PC-3 (cell line): ENCODE data around the gene MACROD2. TPM values are rescaled to one million over a fixed set of nuclear protein-coding genes. Genes with fewer than 3 reads are reported as not detected.

Experiments
- ATAC-seq: fragments of 200-7000 bp; cut with Tn5 transposase; 2 replicates; pipeline ENCODE4 v1.9.1; 2020; ENCODE audit warnings: mild to moderate bottlenecking, moderate library complexity
- BruUV-seq: library from RNA; stranded (reverse); fragments of 400-500 nt; replicated peaks from 2 replicates; lab custom pipeline; 2021; lab: Mats Ljungman, UMichigan
- CTCF ChIA-PET: fragments of 300-600 bp; sonication (Branson Sonifier 250); formaldehyde crosslinking; loops from one replicate; lab custom pipeline; 2022; ENCODE audit warnings: antibody characterized with exemption; lab: Charles Lee
- POLR2A ChIA-PET: fragments of 300-600 bp; sonication (Branson Sonifier 250); formaldehyde crosslinking; loops from one replicate; lab custom pipeline; 2022; ENCODE audit warnings: antibody characterized with exemption; ENCODE audit not compliant: unreplicated experiment; lab: Charles Lee
- DNase-seq: peaks from one replicate; pipeline ENCODE4 v3.0.0-alpha.2; 2015
- H2AFZ ChIP-seq: fragments of 300-600 bp; sonication (generic); 2 replicates; pipeline ENCODE4 v1.6.0; 2016; ENCODE audit warnings: antibody characterized with exemption, low read length
- H3F3A ChIP-seq: fragments of 300-600 bp; sonication (generic); one replicate; pipeline ENCODE4 v1.6.0; 2017; ENCODE audit warnings: antibody characterized with exemption, low read length, control low read depth, mild to moderate bottlenecking; ENCODE audit not compliant: unreplicated experiment
- H3K27ac ChIP-seq: fragments of 300-600 bp; sonication (generic); 2 replicates; pipeline ENCODE4 v1.5.1; 2016; ENCODE audit warnings: mild to moderate bottlenecking, low read length
- H3K27me3 ChIP-seq: fragments of 300-600 bp; sonication (generic); 2 replicates; pipeline ENCODE4 v1.6.1; 2016; ENCODE audit warnings: low read length, mixed read lengths
- H3K36me3 ChIP-seq: fragments of 300-600 bp; sonication (generic); 2 replicates; pipeline ENCODE4 v1.6.1; 2016; ENCODE audit warnings: low read depth, mixed run types, low read length, mixed read lengths
- H3K4me1 ChIP-seq: fragments of 300-600 bp; sonication (generic); 2 replicates; pipeline ENCODE4 v1.5.1; 2016; ENCODE audit warnings: low read length; ENCODE audit not compliant: insufficient read depth
- H3K4me2 ChIP-seq: fragments of 300-600 bp; sonication (generic); 2 replicates; pipeline ENCODE4 v1.6.0; 2016; ENCODE audit warnings: low read length
- H3K4me3 ChIP-seq: fragments of 300-600 bp; sonication (generic); 2 replicates; pipeline ENCODE4 v1.5.1; 2016; ENCODE audit warnings: mild to moderate bottlenecking, low read length, mixed read lengths
- H3K79me2 ChIP-seq: fragments of 300-600 bp; sonication (generic); 2 replicates; pipeline ENCODE4 v1.6.1; 2017; ENCODE audit warnings: low read length, mixed read lengths
- H3K9ac ChIP-seq: fragments of 300-600 bp; sonication (generic); 2 replicates; pipeline ENCODE4 v1.6.0; 2016; ENCODE audit warnings: mild to moderate bottlenecking, low read length
- H3K9me2 ChIP-seq: fragments of 300-600 bp; sonication (generic); replicated peaks from 2 replicates; pipeline ENCODE4 v1.6.1; 2016; ENCODE audit warnings: mixed run types, low read length, mixed read lengths
- H3K9me3 ChIP-seq: fragments of 300-600 bp; sonication (generic); 2 replicates; pipeline ENCODE4 v1.6.1; 2016; ENCODE audit warnings: low read length, mixed read lengths
- H4K20me1 ChIP-seq: fragments of 300-600 bp; sonication (generic); 2 replicates; pipeline ENCODE4 v1.6.1; 2016; ENCODE audit warnings: low read length, mixed read lengths
- EZH2 ChIP-seq: fragments of 300-600 bp; sonication (generic); IDR thresholded peaks from one replicate; pipeline ENCODE4 v1.6.1; 2017; ENCODE audit warnings: antibody characterized with exemption, mild to moderate bottlenecking, low read length; ENCODE audit not compliant: unreplicated experiment
- EZH2phosphoT487 ChIP-seq: fragments of 300-600 bp; sonication (generic); IDR thresholded peaks from 2 replicates; pipeline ENCODE4 v1.6.1; 2018; ENCODE audit warnings: mild to moderate bottlenecking, antibody characterized with exemption, low read length, borderline replicate concordance
- intact Hi-C: fragments of 100-400 bp; cut with micrococcal nuclease; formaldehyde crosslinking; loops from 2 replicates; pipeline ENCODE4 v1.9.0; 2023
- total RNA-seq: library from RNA; depleted of rRNA; stranded (reverse); fragments of >200 nt; gene quantifications from 2 replicates; pipeline ENCODE4 v1.2.3, GENCODE V29; 2014
- TF ChIP-seq, protein P1 (sequence below): fragments of 300-600 bp; sonication (generic); conservative IDR thresholded peaks from 2 replicates; pipeline ENCODE4 v1.5.1; 2017; ENCODE audit warnings: antibody characterized with exemption, low read depth, mild to moderate bottlenecking, low read length

The MACROD2 gene
- total RNA-seq, 1 experiment from 2014 or later, result 3.1 TPM

DNA sequence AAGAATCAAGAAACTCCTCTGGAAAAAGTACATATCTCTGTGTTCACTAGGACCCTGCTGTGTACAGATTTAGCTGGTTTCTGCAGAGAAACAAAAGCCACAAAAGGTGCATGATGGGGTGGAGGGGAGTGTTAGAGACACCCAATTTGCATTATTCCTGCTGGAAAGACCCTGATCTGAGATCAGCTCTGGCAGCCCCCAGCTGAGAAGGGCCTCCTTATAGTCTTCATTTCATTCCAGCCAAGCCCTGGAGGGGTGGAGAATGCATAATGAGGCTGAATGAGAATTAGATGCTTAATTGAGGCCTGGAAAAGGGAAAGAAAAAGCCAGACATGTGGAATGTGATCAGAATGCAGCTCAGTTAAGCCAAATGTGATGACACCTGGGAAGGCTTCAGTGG, 2032.4 kb downstream of the MACROD2 start:
- H3F3A ChIP-seq, result no peaks in the 10 kb centered on the region
- DNase-seq, result no peak
- POLR2A ChIA-PET, result no interaction called here
- CTCF ChIA-PET, result no interaction called here
- H3K27ac ChIP-seq, result no peak overlapping the region
- BruUV-seq, result no TSS peak
- H3K4me2 ChIP-seq, result no peak overlapping the region
- H3K36me3 ChIP-seq, result no peaks in the 10 kb centered on the region
- no peaks in the 10 kb centered on the region for H3K9me3 ChIP-seq
- intact Hi-C loops, result no loop called here
- H2AFZ ChIP-seq, result no peak overlapping the region
- no peak for TF ChIP-seq EZH2phosphoT487
- TF ChIP-seq, protein P1, sequence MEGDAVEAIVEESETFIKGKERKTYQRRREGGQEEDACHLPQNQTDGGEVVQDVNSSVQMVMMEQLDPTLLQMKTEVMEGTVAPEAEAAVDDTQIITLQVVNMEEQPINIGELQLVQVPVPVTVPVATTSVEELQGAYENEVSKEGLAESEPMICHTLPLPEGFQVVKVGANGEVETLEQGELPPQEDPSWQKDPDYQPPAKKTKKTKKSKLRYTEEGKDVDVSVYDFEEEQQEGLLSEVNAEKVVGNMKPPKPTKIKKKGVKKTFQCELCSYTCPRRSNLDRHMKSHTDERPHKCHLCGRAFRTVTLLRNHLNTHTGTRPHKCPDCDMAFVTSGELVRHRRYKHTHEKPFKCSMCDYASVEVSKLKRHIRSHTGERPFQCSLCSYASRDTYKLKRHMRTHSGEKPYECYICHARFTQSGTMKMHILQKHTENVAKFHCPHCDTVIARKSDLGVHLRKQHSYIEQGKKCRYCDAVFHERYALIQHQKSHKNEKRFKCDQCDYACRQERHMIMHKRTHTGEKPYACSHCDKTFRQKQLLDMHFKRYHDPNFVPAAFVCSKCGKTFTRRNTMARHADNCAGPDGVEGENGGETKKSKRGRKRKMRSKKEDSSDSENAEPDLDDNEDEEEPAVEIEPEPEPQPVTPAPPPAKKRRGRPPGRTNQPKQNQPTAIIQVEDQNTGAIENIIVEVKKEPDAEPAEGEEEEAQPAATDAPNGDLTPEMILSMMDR, result no peak
- no peak for TF ChIP-seq EZH2
- no peaks in the 10 kb centered on the region for H4K20me1 ChIP-seq
- no peaks in the 10 kb centered on the region for H3K79me2 ChIP-seq
- peaks cover 13% of the 10 kb centered on the region for H3K4me1 ChIP-seq
- no peaks in the 10 kb centered on the region for H3K27me3 ChIP-seq
- ATAC-seq, result no peak
- H3K9ac ChIP-seq, result no peak overlapping the region
- no peaks in the 10 kb centered on the region for H3K9me2 ChIP-seq
- no peak overlapping the region for H3K4me3 ChIP-seq

- Histone ChIP-seq H3K9me2 (no peaks in the 10 kb centered on the region), H3K27ac (no peak overlapping the region), H3K4me2 (no peak overlapping the region), H3K9ac (no peak overlapping the region), H4K20me1 (no peaks in the 10 kb centered on the region), H3K36me3 (no peaks in the 10 kb centered on the region), H3K4me3 (no peak overlapping the region), H3K27me3 (no peaks in the 10 kb centered on the region), H3K79me2 (no peaks in the 10 kb centered on the region), H3K4me1 (peaks cover 9% of the 10 kb centered on the region), H3F3A (no peaks in the 10 kb centered on the region), H2AFZ (no peak overlapping the region), H3K9me3 (no peaks in the 10 kb centered on the region)
- BruUV-seq, result no TSS peak
- intact Hi-C loops, result no loop called here
- ChIA-PET CTCF (no interaction called here), POLR2A (no interaction called here)
- TF ChIP-seq EZH2phosphoT487 (no peak), EZH2 (no peak)
- TF ChIP-seq, protein P1, result no peak
- ATAC-seq, result no peak
- no peak for DNase-seq
Observed at GRCh38 chr20:16028923-16029322, 2033.6 kb downstream of the MACROD2 start.

DNA sequence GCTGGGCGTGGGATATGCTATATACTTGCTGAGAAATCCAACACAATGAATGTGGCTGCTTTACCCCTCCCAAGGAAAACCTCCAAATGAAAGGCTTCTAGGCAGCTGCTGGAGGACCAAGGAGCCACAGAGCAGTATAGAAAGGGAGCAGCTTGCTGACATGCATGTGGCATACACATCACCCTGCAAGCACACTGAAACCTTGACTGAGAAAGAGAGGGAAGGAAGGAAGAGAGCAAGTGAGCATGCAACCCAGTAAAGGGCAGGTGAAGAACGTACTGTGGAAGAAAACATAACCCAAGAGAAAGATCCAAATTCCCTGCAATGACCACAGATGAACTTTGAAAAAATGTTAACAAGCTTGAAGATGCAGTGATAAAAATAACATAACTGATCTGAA, 2034.9 kb downstream of the MACROD2 start:
- intact Hi-C loops, result no loop called here
- ATAC-seq, result no peak
- Histone ChIP-seq H3K4me1 (no peaks in the 10 kb centered on the region), H3K27me3 (no peaks in the 10 kb centered on the region), H3K4me3 (no peak overlapping the region), H3K36me3 (no peaks in the 10 kb centered on the region), H3K9me3 (no peaks in the 10 kb centered on the region), H2AFZ (no peak overlapping the region), H3F3A (no peaks in the 10 kb centered on the region), H3K9me2 (no peaks in the 10 kb centered on the region), H3K27ac (no peak overlapping the region), H3K4me2 (no peak overlapping the region), H3K79me2 (no peaks in the 10 kb centered on the region), H3K9ac (no peak overlapping the region), H4K20me1 (no peaks in the 10 kb centered on the region)
- TF ChIP-seq EZH2phosphoT487 (no peak), EZH2 (no peak)
- TF ChIP-seq, protein P1, result no peak
- DNase-seq, result no peak
- POLR2A ChIA-PET, result no interaction called here
- no TSS peak for BruUV-seq
- CTCF ChIA-PET, result no interaction called here
